COLO668 (cell line): ENCODE measurements around the gene EDN1.

Source experiments
- DNase-seq: peaks from one replicate; lab custom pipeline; 2025; ENCODE audit not compliant: unreplicated experiment; lab: John Stamatoyannopoulos, UW

Gene EDN1

GRCh38 chr6:12344961-12345693 is 55.0 kb downstream of the EDN1 start:
- no peak for DNase-seq

DNA sequence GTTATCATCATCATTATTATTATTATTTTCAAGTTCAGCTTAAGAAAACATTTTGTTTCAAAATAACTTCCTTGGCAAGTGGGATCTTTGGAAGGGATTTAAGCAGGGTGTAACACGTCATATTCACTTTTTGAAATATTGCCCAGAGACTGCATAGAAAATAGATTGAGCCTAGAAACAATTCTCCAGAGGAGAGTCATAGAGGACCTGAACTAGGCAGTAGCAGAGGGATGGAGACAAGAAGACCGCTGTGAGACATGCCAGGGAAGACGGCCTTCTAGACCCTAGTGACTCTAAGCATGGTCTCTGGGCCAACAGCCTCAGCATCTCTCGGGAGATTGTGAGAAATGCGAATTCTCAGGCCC is 55.5 kb downstream of the EDN1 start:
- DNase-seq, result no peak
